ENCODE results near the gene CACNB4. TPM values are rescaled to one million over a fixed set of nuclear protein-coding genes. Genes with fewer than 3 reads are reported as not detected.

Gene CACNB4
- total RNA-seq, 1 experiment from 2014 or later, result not detected

DNA sequence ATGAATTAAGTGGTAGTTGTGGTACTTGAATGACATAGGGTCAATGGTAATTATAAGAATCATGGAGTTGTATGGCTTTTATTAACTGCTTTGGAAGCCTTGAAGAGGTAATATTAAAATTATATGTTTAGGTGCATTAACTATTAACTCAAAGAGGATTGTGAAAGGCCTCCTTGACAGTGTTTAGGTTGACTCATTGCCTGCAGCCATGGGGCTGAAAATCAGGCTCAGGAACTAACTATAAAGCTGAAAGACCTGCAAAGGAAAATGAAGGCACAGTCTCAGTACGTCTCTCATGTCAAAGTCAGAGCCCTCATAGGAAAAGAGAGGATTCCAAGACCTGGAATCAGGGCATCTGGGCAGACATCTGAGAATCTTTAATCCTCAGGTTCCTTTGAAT, 31.0 kb downstream of the CACNB4 start:
- DNase-seq, result no peak
- BruUV-seq (replicated peaks), result no TSS peak
- Histone ChIP-seq H2AFZ (ENCODE audit: low read length) (no peak overlapping the region), H3K79me2 (ENCODE audit: low read length) (no peaks in the 10 kb centered on the region), H3K9me2 (replicated peaks; ENCODE audit: low read length) (no peaks in the 10 kb centered on the region), H3K4me1 (ENCODE audit: insufficient read depth, low read length) (no peaks in the 10 kb centered on the region), H3K9me3 (ENCODE audit: low read length) (no peaks in the 10 kb centered on the region), H4K20me1 (ENCODE audit: low read length) (no peaks in the 10 kb centered on the region), H3K9ac (ENCODE audit: low read length) (no peak overlapping the region), H3K36me3 (ENCODE audit: low read depth, low read length) (no peaks in the 10 kb centered on the region), H3K4me2 (ENCODE audit: low read length) (no peak overlapping the region), H3K27ac (ENCODE audit: low read length) (no peak overlapping the region), H3F3A (ENCODE audit: low read length, unreplicated experiment) (no peaks in the 10 kb centered on the region), H3K27me3 (ENCODE audit: low read length) (peaks cover 11% of the 10 kb centered on the region), H3K4me3 (ENCODE audit: low read length) (no peak overlapping the region)
- ATAC-seq, result no peak
- intact Hi-C loops (cut with micrococcal nuclease), result no loop called here
- CTCF ChIA-PET, result no interaction called here
- POLR2A ChIA-PET (ENCODE audit: unreplicated experiment), result no interaction called here
- no peak for TF ChIP-seq EZH2phosphoT487 (IDR thresholded peaks at IDR 0.05; ENCODE audit: borderline replicate concordance, low read length)
- no peak for TF ChIP-seq EZH2 (IDR thresholded peaks at IDR 0.05; ENCODE audit: low read length, unreplicated experiment)
- TF ChIP-seq, protein P1, sequence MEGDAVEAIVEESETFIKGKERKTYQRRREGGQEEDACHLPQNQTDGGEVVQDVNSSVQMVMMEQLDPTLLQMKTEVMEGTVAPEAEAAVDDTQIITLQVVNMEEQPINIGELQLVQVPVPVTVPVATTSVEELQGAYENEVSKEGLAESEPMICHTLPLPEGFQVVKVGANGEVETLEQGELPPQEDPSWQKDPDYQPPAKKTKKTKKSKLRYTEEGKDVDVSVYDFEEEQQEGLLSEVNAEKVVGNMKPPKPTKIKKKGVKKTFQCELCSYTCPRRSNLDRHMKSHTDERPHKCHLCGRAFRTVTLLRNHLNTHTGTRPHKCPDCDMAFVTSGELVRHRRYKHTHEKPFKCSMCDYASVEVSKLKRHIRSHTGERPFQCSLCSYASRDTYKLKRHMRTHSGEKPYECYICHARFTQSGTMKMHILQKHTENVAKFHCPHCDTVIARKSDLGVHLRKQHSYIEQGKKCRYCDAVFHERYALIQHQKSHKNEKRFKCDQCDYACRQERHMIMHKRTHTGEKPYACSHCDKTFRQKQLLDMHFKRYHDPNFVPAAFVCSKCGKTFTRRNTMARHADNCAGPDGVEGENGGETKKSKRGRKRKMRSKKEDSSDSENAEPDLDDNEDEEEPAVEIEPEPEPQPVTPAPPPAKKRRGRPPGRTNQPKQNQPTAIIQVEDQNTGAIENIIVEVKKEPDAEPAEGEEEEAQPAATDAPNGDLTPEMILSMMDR (conservative IDR thresholded peaks at IDR 0.05; ENCODE audit: low read depth, low read length), result no peak

DNA sequence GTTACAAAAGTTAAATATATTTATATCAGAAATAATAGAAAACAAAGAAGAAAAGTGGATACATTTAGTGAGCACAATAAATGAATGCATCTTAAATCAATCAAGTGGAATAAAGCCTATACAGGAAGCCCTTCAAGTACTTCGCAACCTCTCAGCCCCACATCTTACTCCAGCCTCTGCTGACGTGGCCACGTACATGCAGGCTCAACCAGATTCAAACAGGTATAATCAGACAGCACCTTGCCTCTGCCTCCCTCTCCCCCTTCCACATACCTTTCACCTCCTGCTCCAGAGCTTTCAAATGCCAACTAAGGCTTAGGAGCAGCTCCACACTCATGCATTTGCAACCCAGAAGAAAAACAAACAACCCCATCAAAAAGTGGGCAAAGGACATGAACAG, 32.9 kb downstream of the CACNB4 start:
- Histone ChIP-seq H4K20me1 (ENCODE audit: low read length) (no peaks in the 10 kb centered on the region), H2AFZ (ENCODE audit: low read length) (no peak overlapping the region), H3K9ac (ENCODE audit: low read length) (no peak overlapping the region), H3K4me2 (ENCODE audit: low read length) (no peak overlapping the region), H3F3A (ENCODE audit: low read length, unreplicated experiment) (no peaks in the 10 kb centered on the region), H3K36me3 (ENCODE audit: low read depth, low read length) (no peaks in the 10 kb centered on the region), H3K9me2 (replicated peaks; ENCODE audit: low read length) (no peaks in the 10 kb centered on the region), H3K27ac (ENCODE audit: low read length) (no peak overlapping the region), H3K9me3 (ENCODE audit: low read length) (no peaks in the 10 kb centered on the region), H3K79me2 (ENCODE audit: low read length) (no peaks in the 10 kb centered on the region), H3K27me3 (ENCODE audit: low read length) (peaks cover 11% of the 10 kb centered on the region), H3K4me1 (ENCODE audit: insufficient read depth, low read length) (no peaks in the 10 kb centered on the region), H3K4me3 (ENCODE audit: low read length) (no peak overlapping the region)
- intact Hi-C loops (cut with micrococcal nuclease), result no loop called here
- CTCF ChIA-PET, result no interaction called here
- no peak for DNase-seq
- TF ChIP-seq EZH2 (IDR thresholded peaks at IDR 0.05; ENCODE audit: low read length, unreplicated experiment), result no peak
- TF ChIP-seq, protein P1 (conservative IDR thresholded peaks at IDR 0.05; ENCODE audit: low read depth, low read length), result no peak
- TF ChIP-seq EZH2phosphoT487 (IDR thresholded peaks at IDR 0.05; ENCODE audit: borderline replicate concordance, low read length), result no peak
- ATAC-seq, result no peak
- POLR2A ChIA-PET (ENCODE audit: unreplicated experiment), result no interaction called here
- no TSS peak for BruUV-seq (replicated peaks)

DNA sequence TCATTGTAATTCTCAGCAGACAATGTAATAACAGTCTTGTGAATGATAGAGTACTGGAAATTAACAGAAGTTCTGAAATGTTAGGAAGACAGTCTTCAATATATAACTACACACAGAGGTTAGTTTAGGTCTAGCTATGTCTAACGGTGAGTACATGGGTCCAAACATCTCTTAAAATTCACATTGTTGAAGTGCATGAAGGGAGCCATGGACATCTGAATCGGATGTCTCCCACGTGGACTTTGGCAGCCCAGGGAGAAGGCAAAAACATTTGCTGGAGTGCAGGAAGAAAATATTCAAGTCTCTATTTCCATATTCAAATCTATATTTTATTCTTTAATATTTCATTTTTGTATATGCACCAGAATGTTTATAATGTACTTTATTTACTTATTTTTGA, 34.8 kb downstream of the CACNB4 start:
- CTCF ChIA-PET, result no interaction called here
- no peak overlapping the region for H3K27ac ChIP-seq (ENCODE audit: low read length)

More for the DNA sequence above, 34.8 kb downstream of the CACNB4 start:
- no peaks in the 10 kb centered on the region for H3K79me2 ChIP-seq (ENCODE audit: low read length)
- no peaks in the 10 kb centered on the region for H4K20me1 ChIP-seq (ENCODE audit: low read length)
- no peaks in the 10 kb centered on the region for H3K9me2 ChIP-seq (replicated peaks; ENCODE audit: low read length)
- ATAC-seq (no peak), DNase-seq (no peak)
- no peaks in the 10 kb centered on the region for H3K4me1 ChIP-seq (ENCODE audit: insufficient read depth, low read length)
- H2AFZ ChIP-seq (ENCODE audit: low read length), result no peak overlapping the region
- H3K9me3 ChIP-seq (ENCODE audit: low read length), result no peaks in the 10 kb centered on the region
- POLR2A ChIA-PET (ENCODE audit: unreplicated experiment), result no interaction called here
- H3K4me2 ChIP-seq (ENCODE audit: low read length), result no peak overlapping the region
- H3F3A ChIP-seq (ENCODE audit: low read length, unreplicated experiment), result no peaks in the 10 kb centered on the region
- intact Hi-C loops (cut with micrococcal nuclease), result no loop called here
- TF ChIP-seq, protein P1 (conservative IDR thresholded peaks at IDR 0.05; ENCODE audit: low read depth, low read length), result no peak
- TF ChIP-seq EZH2 (IDR thresholded peaks at IDR 0.05; ENCODE audit: low read length, unreplicated experiment) (no peak), EZH2phosphoT487 (IDR thresholded peaks at IDR 0.05; ENCODE audit: borderline replicate concordance, low read length) (no peak)
- no peaks in the 10 kb centered on the region for H3K36me3 ChIP-seq (ENCODE audit: low read depth, low read length)
- BruUV-seq (replicated peaks), result no TSS peak
- H3K4me3 ChIP-seq (ENCODE audit: low read length), result no peak overlapping the region
- peaks cover 8% of the 10 kb centered on the region for H3K27me3 ChIP-seq (ENCODE audit: low read length)
- no peak overlapping the region for H3K9ac ChIP-seq (ENCODE audit: low read length)

All from PC-3 (cell line).